HEK293 (cell line): Measurements from ENCODE around the gene CD82.

Source experiments
- CTCF ChIA-PET: fragments of 350-600 bp; formaldehyde crosslinking; extraction: SDS; loops from one replicate; lab custom pipeline; 2021; ENCODE audit warnings: antibody characterized with exemption; lab: Yijun Ruan, JAX
- POLR2A ChIA-PET: fragments of 300-600 bp; formaldehyde crosslinking; extraction: SDS; loops from one replicate; lab custom pipeline; 2020; ENCODE audit warnings: antibody characterized with exemption, inconsistent platforms; lab: Yijun Ruan, JAX
- H3K27ac ChIP-seq: fragments of 200-500 bp; sonication (Bioruptor generic); 2 replicates; pipeline ENCODE4 v1.5.1; 2014; ENCODE audit warnings: low read depth, low read length, control low read depth, inconsistent platforms; ENCODE audit errors: extremely low read depth
- H3K36me3 ChIP-seq, 2 experiments: fragments of 200-500 bp in 1 of 2; sonication (Bioruptor generic) in 1 of 2; 1 replicate in 1 of 2; 2 replicates in 1 of 2; pipeline ENCODE4 v1.5.1; 2014 to 2017; ENCODE audit warnings: inconsistent platforms in 2 of 2, low read length in 2 of 2; ENCODE audit not compliant: control insufficient read depth in 2 of 2, insufficient read depth in 1 of 2
- H3K4me1 ChIP-seq: fragments of 200-500 bp; sonication (Bioruptor generic); 2 replicates; pipeline ENCODE4 v1.5.1; 2014; ENCODE audit warnings: mild to moderate bottlenecking, low read length, inconsistent platforms; ENCODE audit not compliant: control insufficient read depth, insufficient read depth
- H3K4me3 ChIP-seq: 2 replicates; pipeline ENCODE4 v1.5.1; 2011; ENCODE audit warnings: low read depth, mild to moderate bottlenecking, control low read depth, low read length, moderate library complexity
- H3K9me3 ChIP-seq: fragments of 200-500 bp; sonication (Bioruptor generic); 2 replicates; pipeline ENCODE4 v1.5.1; 2014; ENCODE audit warnings: low read depth, low read length, inconsistent platforms; ENCODE audit not compliant: control insufficient read depth, insufficient read depth
- CTCF ChIP-seq: fragments of 450-650 bp; formaldehyde crosslinking; IDR thresholded peaks from 2 replicates; pipeline ENCODE4 v1.5.1; 2016; ENCODE audit warnings: missing biosample characterization, missing genetic modification characterization
- EGR2 ChIP-seq: fragments of 450-650 bp; formaldehyde crosslinking; IDR thresholded peaks from 2 replicates; pipeline ENCODE4 v1.5.1; 2016; ENCODE audit warnings: low read depth, missing biosample characterization, missing genetic modification characterization
- GFI1B ChIP-seq: fragments of 450-650 bp; formaldehyde crosslinking; IDR thresholded peaks from 2 replicates; pipeline ENCODE4 v1.5.1; 2016; ENCODE audit warnings: missing biosample characterization, missing genetic modification characterization
- KLF9 ChIP-seq: fragments of 450-650 bp; formaldehyde crosslinking; IDR thresholded peaks from 2 replicates; pipeline ENCODE4 v1.5.1; 2016; ENCODE audit warnings: missing biosample characterization, missing genetic modification characterization, low read depth
- MYNN ChIP-seq: fragments of 450-650 bp; formaldehyde crosslinking; IDR thresholded peaks from 2 replicates; pipeline ENCODE4 v1.5.1; 2016; ENCODE audit warnings: missing biosample characterization, missing genetic modification characterization, borderline replicate concordance
- REPIN1 ChIP-seq: fragments of 450-650 bp; formaldehyde crosslinking; IDR thresholded peaks from 2 replicates; pipeline ENCODE4 v1.5.1; 2017; ENCODE audit warnings: missing biosample characterization, missing genetic modification characterization, low read depth
- SCRT2 ChIP-seq: fragments of 450-650 bp; formaldehyde crosslinking; IDR thresholded peaks from 2 replicates; pipeline ENCODE4 v1.5.1; 2016; ENCODE audit warnings: missing biosample characterization, missing genetic modification characterization
- ZFHX2 ChIP-seq: fragments of 450-650 bp; formaldehyde crosslinking; conservative IDR thresholded peaks from 2 replicates; pipeline ENCODE4 v1.5.1; 2016; ENCODE audit warnings: missing biosample characterization, missing genetic modification characterization
- ZFP3 ChIP-seq: fragments of 450-650 bp; formaldehyde crosslinking; IDR thresholded peaks from 2 replicates; pipeline ENCODE4 v1.5.1; 2016; ENCODE audit warnings: low read depth, missing biosample characterization, missing genetic modification characterization
- ZNF133 ChIP-seq: fragments of 450-650 bp; formaldehyde crosslinking; IDR thresholded peaks from 2 replicates; pipeline ENCODE4 v1.5.1; 2016; ENCODE audit warnings: missing biosample characterization, missing genetic modification characterization
- ZNF157 ChIP-seq: fragments of 450-650 bp; formaldehyde crosslinking; IDR thresholded peaks from 2 replicates; pipeline ENCODE4 v1.5.1; 2016; ENCODE audit warnings: missing biosample characterization, missing genetic modification characterization
- ZNF324 ChIP-seq: fragments of 450-650 bp; formaldehyde crosslinking; IDR thresholded peaks from 2 replicates; pipeline ENCODE4 v1.5.1; 2016; ENCODE audit warnings: missing biosample characterization, missing genetic modification characterization
- ZNF513 ChIP-seq: fragments of 450-650 bp; IDR thresholded peaks from 2 replicates; pipeline ENCODE4 v1.5.1; 2018; ENCODE audit warnings: missing biosample characterization, missing genetic modification characterization
- ZNF600 ChIP-seq: fragments of 450-650 bp; formaldehyde crosslinking; IDR thresholded peaks from 2 replicates; pipeline ENCODE4 v1.5.1; 2016; ENCODE audit warnings: missing biosample characterization, missing genetic modification characterization
- ZNF610 ChIP-seq: fragments of 450-650 bp; formaldehyde crosslinking; IDR thresholded peaks from 2 replicates; pipeline ENCODE4 v1.5.1; 2016; ENCODE audit warnings: missing biosample characterization, missing genetic modification characterization, borderline replicate concordance
- ZNF670 ChIP-seq: fragments of 450-650 bp; formaldehyde crosslinking; IDR thresholded peaks from 2 replicates; pipeline ENCODE4 v1.5.1; 2016; ENCODE audit warnings: missing biosample characterization, missing genetic modification characterization, low read depth
- ZNF768 ChIP-seq: fragments of 450-650 bp; formaldehyde crosslinking; IDR thresholded peaks from 2 replicates; pipeline ENCODE4 v1.5.1; 2018; ENCODE audit warnings: missing biosample characterization, mild to moderate bottlenecking, missing genetic modification characterization
- ZNF837 ChIP-seq: fragments of 450-650 bp; formaldehyde crosslinking; IDR thresholded peaks from 2 replicates; pipeline ENCODE4 v1.5.1; 2016; ENCODE audit warnings: missing biosample characterization, missing genetic modification characterization

Gene CD82

DNA sequence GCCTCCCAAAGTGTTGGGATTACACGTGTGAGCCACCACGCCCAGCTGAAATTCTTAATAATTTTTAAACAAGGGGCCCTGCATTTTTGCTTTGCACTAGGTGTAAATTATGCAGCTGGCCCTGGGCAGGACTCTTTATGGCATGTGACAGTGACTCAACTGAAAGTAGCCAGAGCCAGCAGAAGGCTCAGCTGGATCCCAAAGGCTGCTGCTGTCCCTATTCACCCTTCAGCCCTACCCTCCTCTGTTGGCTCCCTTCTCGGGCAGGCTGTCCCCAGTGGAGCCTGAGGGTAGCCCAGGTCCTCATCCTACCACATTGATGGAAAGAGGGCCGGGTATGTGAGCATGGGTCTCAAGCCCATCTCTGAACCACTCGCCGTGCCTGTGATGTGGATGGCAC is 45.6 kb downstream of the CD82 start:
- no peaks in the 10 kb centered on the region for H3K36me3 ChIP-seq
- H3K27ac ChIP-seq: no peak overlapping the region
- POLR2A ChIA-PET: interaction anchor here (1.2 kb wide), 1 partner anchor 46 kb away, joined by 4 read pairs; the partner anchor contains the start of gene CD82
- H3K9me3 ChIP-seq: no peaks in the 10 kb centered on the region
- TF ChIP-seq GFI1B (tag by site-specific recombination): no peak
- no peak for TF ChIP-seq ZNF324 (tag by site-specific recombination)
- TF ChIP-seq, all 188 proteins: peak for 0
- Histone ChIP-seq H3K4me3 (no peak overlapping the region), H3K4me1 (peaks cover 7% of the 10 kb centered on the region)
- CTCF ChIA-PET: interaction anchor here (1.8 to 3.8 kb wide), 3 partner anchors 11 to 492 kb away, joined by 6 to 28 read pairs (median 14); no protein-coding TSS in a partner anchor

DNA sequence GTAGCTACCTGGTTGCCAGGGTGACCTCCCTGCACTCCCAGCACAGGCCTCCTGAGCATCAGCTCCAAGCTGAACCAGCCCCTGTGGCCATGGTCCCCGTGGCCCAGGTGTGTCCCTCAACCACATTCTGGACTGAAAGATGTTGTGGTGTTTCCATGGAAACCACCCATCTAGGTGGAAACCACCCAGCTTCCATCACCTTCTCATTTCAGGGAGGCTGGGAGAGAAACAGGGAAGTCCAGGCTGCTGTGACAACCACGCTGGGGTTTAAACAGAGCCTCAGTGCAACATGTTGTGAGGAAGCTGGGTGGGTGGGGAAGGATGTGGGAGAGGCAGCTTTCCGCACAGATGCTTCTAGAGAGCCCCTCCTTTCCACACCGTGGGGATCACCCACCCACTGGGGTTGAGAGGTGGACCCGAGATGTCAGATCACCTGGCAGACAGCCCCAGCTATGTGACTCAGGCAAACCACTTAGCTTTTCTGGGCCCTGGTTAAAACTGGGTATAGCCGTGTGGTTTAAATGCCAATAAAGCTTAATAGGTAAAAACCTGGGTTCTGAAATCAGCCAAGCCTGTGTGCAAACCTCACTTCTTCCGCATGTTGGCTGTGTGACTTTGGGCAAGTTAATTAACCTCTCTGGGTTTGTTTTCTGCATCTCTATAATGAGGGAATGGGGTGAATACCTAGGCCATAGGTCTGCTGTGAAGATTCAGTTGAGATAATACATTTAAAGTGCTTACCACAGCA is 46.4 kb downstream of the CD82 start:
- H3K9me3 ChIP-seq: no peaks in the 10 kb centered on the region
- CTCF ChIA-PET: interaction anchor here (0.6 to 3.8 kb wide), 8 partner anchors 10 to 491 kb away, joined by 3 to 28 read pairs (median 4); no protein-coding TSS in a partner anchor
- peak; percentile 21; the same call in 1 of the 2 replicates for TF ChIP-seq EGR2 (tag by site-specific recombination)
- TF ChIP-seq ZNF837: no peak
- TF ChIP-seq ZNF768 (tag by site-specific recombination): peak; percentile 60; the same call in 1 of the 2 replicates
- 0 out of 2 replicates have a peak, but pooled peaks have one; percentile 24 for TF ChIP-seq ZFHX2 (tag by site-specific recombination)
- no peak overlapping the region for H3K4me3 ChIP-seq
- peaks cover 7% of the 10 kb centered on the region for H3K4me1 ChIP-seq
- H3K36me3 ChIP-seq: no peaks in the 10 kb centered on the region
- POLR2A ChIA-PET: interaction anchor here (1.2 kb wide), 1 partner anchor 47 kb away, joined by 4 read pairs; the partner anchor contains the start of gene CD82
- no peak overlapping the region for H3K27ac ChIP-seq

DNA sequence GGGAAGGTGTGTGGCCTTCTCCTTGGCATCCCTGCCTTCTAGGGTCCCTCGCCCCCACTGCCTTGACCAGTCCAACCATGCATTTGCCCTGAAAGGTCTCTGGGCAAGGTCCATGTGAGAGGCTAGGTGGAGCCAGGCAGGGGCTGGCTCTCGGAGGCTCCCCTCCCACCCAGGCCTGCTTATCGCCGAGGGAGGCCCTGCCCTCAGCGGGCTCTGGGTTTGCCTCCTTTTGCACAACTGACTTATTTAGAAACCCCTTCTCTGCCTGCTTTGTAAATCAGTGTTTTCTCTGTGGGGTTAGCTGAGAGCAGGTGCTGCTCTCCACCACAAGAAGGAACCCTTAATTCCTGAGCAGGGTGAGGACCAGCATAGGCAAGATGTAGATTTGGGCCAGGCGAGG is 47.7 kb downstream of the CD82 start:
- no peaks in the 10 kb centered on the region for H3K36me3 ChIP-seq
- CTCF ChIA-PET: interaction anchor here (0.6 to 3.8 kb wide), 8 partner anchors 9 to 328 kb away, joined by 3 to 28 read pairs (median 4); no protein-coding TSS in a partner anchor
- TF ChIP-seq ZNF157 (tag by site-specific recombination) (no peak), ZNF670 (tag by site-specific recombination) (no peak), ZNF610 (tag by site-specific recombination) (no peak), SCRT2 (tag by site-specific recombination) (no peak), REPIN1 (no peak), MYNN (tag by site-specific recombination) (no peak), ZFP3 (no peak), ZNF133 (tag by site-specific recombination) (no peak), KLF9 (tag by site-specific recombination) (no peak), CTCF (tag by site-specific recombination) (no peak), ZNF600 (no peak), ZNF513 (no peak)
- POLR2A ChIA-PET: interaction anchor here (0.7 kb wide), 1 partner anchor 21 kb away, joined by 4 read pairs; no protein-coding TSS in a partner anchor
- H3K9me3 ChIP-seq: no peaks in the 10 kb centered on the region
- no peak overlapping the region for H3K27ac ChIP-seq
- no peak overlapping the region for H3K4me3 ChIP-seq
- peaks cover 5% of the 10 kb centered on the region for H3K4me1 ChIP-seq
